Spleen (tissue), 7 donors: Measurements from ENCODE around the gene SLC9A4.

Experiments
- CTCF ChIP-seq, 11 experiments: fragments of 200-600 bp in 7 of 11; fragments of 450-650 bp in 4 of 11; sonication (generic) in 4 of 11; IDR thresholded peaks in 8 of 11; conservative IDR thresholded peaks in 3 of 11; 1 replicate in 7 of 11; 2 replicates in 4 of 11; pipeline versions ENCODE4 v1.4.0 to v1.8.0; 2016 to 2021; ENCODE audit warnings: antibody characterized with exemption in 11 of 11, inconsistent platforms in 4 of 11, mild to moderate bottlenecking in 1 of 11
- POLR2A ChIP-seq, 3 donors: fragments of 450-650 bp; IDR thresholded peaks; one replicate each; pipeline ENCODE4 v1.5.1; 2017; ENCODE audit warnings: antibody characterized with exemption in 3 of 3, mild to moderate bottlenecking in 1 of 3
- POLR2AphosphoS5 ChIP-seq, 3 donors: sonication (generic); formaldehyde crosslinking; IDR thresholded peaks; one replicate each; pipeline ENCODE4 v1.5.1; 2017; ENCODE audit warnings: antibody characterized with exemption in 3 of 3
- donor health status: DM: no; HTN: no; CAD: no; lungs with moderate emphysema.
- donor health status: DM: no; HTN: no; CAD: no.
- donor health status: DM: no; HTN: no; CAD: no.

GRCh38 chr2:102502576-102502975 lies 29.6 kb downstream of the SLC9A4 start:
- TF ChIP-seq CTCF (IDR thresholded peaks at IDR 0.05 in 8 of 11, conservative IDR thresholded peaks at IDR 0.05 in 3 of 11) (no peak), POLR2A (IDR thresholded peaks at IDR 0.05) (no peak), POLR2AphosphoS5 (IDR thresholded peaks at IDR 0.05) (no peak)
